ENCODE results near the gene TNFSF13.

TNFSF13 gene

GRCh38 chr17:7576432-7576937 is 17.9 kb downstream of the TNFSF13 start:
- DNase-seq, result no peak

- no peak for DNase-seq
Observed at GRCh38 chr17:7577327-7578199, 19.0 kb downstream of the TNFSF13 start.

- DNase-seq, result no peak
Observed at GRCh38 chr17:7579001-7579833, 20.7 kb downstream of the TNFSF13 start, which contains the start of gene CD68. Gene CD68, plus strand, starts transcription at chr17:7579638. Its CDS starts 40 bp downstream, at chr17:7579678.

DNA sequence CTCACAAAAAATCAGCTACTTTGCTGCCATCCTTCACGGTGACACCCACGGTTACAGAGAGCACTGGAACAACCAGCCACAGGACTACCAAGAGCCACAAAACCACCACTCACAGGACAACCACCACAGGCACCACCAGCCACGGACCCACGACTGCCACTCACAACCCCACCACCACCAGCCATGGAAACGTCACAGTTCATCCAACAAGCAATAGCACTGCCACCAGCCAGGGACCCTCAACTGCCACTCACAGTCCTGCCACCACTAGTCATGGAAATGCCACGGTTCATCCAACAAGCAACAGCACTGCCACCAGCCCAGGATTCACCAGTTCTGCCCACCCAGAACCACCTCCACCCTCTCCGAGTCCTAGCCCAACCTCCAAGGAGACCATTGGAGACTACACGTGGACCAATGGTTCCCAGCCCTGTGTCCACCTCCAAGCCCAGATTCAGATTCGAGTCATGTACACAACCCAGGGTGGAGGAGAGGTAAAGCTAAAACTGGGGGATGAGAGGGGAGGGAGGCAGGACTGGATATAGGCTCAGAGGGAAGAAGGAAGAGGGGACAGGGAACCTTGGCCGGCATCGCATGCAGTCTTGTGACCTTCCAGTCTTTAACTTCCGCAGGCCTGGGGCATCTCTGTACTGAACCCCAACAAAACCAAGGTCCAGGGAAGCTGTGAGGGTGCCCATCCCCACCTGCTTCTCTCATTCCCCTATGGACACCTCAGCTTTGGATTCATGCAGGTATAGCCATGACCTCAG is 21.5 kb downstream of the TNFSF13 start:
- no peak for DNase-seq

DNA sequence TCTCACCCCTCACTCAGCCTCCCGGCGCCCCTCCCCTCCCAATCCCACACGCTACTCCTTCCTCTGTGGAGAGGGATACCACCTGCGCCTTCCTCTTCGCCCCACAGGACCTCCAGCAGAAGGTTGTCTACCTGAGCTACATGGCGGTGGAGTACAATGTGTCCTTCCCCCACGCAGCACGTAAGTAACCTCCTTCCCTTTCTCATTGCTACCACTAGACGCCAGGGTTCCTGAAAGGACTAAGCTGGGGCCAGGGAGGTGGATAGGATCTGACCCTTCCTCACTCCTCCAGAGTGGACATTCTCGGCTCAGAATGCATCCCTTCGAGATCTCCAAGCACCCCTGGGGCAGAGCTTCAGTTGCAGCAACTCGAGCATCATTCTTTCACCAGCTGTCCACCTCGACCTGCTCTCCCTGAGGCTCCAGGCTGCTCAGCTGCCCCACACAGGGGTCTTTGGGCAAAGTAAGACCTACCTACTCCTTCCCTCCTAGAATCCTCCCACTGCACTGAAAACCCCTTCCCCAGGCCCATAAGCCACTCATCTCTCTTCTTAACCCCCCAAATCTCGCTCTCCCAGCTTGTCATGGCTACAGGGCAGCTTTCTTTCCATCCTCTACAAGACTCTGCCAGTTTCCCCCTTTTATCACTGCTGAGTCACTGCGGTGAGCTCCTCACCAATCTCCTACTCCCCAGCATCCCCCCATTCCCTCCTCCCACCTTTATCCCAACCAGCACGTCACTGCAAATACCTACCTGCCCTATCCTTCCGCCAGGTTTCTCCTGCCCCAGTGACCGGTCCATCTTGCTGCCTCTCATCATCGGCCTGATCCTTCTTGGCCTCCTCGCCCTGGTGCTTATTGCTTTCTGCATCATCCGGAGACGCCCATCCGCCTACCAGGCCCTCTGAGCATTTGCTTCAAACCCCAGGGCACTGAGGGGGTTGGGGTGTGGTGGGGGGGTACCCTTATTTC is 22.3 kb downstream of the TNFSF13 start:
- DNase-seq, result no peak

DNA sequence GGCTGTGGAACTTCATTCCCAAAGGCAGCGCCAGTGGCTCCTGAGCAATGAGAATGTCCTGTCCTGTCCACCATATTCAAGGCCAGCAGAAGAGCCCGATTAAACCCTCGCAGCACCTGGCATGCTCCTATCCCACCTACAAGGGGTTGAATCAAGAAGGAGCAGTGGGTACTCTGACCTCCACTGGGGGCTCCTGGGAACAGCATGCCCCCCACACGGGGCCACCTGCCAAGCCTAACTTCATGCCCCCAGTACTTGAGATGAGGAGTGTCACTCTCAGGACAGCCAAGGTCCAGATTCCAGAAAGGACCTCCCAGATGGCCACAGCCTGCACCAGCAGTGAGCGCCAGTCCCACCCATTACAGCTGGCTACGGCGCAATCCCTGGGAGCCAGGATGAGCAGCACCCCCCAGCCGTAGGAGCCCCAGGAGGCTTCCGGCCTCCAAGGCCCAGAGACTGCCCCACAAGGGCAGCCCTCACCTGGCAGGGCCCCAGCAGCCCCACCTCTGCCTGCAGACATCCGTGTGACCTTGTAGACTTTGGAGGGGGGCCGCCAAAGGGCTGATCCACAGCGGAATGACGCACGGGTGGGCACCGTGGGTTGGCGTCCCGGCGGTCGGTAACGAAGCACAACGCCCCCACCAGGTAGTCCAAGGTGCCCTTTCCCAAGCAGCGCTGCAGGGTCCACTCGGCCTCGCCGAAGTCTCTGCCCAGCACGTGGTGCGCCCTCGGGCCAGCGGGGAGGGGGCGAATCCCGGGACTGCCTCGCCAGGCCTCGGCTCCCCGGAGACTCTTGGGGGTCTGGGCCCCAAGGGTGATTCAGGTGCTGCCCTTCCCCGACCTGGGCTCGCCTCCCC is 24.1 kb downstream of the TNFSF13 start:
- no peak for DNase-seq

DNA sequence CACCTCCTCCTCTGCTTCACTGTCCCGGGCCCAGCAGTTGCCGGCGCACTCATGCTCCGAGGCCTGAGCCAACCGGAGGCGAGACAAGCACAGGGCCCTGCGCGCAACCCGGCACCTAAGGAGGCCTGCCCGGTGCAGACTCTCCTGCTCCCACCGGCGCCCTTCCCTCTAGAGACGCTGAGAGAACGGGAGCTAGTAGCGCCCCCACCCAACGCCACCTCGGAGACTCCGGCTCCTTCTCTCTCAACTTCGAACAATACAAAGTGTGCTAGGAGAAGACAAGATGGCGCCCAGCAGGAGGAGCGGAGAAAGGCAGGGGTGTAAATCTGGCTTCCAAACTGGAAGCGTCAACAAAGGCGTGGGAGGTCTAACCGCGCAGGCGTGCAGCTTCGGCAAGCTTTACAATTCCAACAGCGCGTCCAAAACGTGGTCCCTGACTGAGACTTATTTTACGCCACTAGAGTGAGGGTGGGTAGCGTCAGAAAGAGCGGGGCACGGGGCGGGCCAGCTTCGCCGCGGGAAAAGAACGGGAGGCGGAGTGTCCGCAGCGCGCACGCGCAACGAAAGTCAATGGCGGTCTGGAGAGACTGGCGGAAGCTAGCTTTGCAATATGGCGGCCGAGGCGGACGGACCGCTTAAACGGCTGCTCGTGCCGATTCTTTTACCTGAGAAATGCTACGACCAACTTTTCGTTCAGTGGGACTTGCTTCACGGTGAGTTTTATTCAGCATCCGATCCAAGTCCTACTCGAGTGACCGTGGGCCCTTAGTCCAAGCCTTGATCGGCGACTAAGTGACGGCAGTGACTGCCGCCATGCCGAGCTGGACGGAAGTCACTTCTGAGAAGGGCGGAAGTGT is 24.9 kb downstream of the TNFSF13 start, which contains the start of gene MPDU1:
Gene MPDU1 (plus strand): TSS at position 600 of the 857 bp plus-strand sequence. CDS start 11 bp downstream, at position 611.
- peak; percentile 91 for DNase-seq

- DNase-seq, result no peak
Observed at GRCh38 chr17:7586673-7587419, 28.3 kb downstream of the TNFSF13 start.

DNA sequence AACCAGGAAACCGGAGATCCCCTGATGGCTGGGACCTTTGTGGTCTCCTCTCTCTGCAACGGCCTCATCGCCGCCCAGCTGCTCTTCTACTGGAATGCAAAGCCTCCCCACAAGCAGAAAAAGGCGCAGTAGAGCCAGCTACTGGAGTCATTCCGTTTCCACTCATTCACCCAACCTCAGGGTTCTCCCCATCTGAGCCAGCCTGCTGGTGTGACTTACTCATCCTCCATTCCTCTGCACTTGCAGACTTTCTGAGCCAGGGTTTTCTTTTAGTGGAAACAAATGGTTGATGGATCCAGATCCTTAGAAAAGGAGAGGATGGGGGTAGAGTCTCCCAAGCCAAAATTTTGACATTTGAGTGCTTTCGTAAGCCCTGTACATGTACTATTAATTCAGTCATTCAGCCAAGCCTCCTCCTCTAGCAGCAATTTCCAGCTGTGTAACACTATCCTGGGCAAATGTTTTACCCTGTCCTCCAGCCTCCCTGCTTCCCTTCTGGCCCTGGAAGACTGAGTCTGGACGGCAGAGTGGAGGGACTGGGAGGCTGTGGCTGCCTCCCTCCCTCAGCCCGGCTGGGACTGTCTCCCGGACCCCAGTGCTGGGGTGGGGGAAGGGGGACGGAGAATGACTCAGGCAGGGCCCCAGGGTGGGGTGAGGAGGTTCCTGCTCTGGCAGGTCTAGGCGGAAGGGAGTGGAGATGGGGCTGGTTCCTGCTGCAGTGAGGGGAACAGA is 29.0 kb downstream of the TNFSF13 start:
- no peak for DNase-seq

- DNase-seq, result no peak
Observed at GRCh38 chr17:7588553-7589203, 30.1 kb downstream of the TNFSF13 start.

GRCh38 chr17:7589204-7589868 is 30.8 kb downstream of the TNFSF13 start:
- no peak for DNase-seq

GRCh38 chr17:7589891-7590691 is 31.5 kb downstream of the TNFSF13 start, which contains the start of gene SOX15:
Gene SOX15, minus strand, starts transcription at chr17:7590094. Its CDS starts 418 bp downstream, at chr17:7589676.
- DNase-seq, result no peak

DNA sequence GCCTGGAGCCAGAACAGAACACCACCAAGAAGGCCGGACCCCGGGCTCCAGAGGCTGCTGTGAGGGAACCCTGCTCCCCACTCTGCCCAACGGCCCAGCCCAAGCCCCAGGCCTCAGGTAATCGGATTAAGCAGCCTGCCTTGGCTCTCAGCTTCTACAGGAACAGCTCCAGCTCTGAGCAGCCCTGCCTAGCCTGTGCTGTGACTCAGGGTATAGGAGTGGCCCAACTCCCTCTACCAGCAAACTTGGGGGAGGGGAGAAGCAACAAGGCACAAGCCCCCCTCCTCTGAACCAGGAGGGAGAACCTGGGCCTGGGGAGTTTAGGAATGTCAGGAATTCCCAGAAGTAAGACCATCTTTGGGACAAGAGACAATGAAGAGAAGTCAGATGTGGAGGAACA is 32.2 kb downstream of the TNFSF13 start:
- DNase-seq, result no peak

DNA sequence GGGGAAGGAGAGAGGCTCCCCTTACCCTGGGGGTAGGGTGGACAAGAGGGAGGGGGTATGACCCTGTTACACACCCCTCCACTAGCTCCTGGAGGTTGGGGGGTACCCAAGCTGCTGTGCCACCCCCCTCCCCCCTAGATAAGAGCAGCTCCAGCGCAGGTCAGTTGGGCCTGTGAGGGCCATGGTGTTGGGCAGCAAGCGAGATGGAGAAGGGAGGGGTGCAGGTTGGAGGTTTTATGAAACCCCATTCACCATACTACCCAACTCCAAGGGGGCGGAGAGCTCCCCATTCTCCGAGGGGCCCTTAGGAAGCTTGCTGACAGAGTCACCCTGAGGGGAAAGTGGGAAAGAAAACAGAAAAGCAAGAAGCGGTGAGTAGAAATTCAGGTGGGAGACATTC is 33.0 kb downstream of the TNFSF13 start:
- DNase-seq, result no peak

DNA sequence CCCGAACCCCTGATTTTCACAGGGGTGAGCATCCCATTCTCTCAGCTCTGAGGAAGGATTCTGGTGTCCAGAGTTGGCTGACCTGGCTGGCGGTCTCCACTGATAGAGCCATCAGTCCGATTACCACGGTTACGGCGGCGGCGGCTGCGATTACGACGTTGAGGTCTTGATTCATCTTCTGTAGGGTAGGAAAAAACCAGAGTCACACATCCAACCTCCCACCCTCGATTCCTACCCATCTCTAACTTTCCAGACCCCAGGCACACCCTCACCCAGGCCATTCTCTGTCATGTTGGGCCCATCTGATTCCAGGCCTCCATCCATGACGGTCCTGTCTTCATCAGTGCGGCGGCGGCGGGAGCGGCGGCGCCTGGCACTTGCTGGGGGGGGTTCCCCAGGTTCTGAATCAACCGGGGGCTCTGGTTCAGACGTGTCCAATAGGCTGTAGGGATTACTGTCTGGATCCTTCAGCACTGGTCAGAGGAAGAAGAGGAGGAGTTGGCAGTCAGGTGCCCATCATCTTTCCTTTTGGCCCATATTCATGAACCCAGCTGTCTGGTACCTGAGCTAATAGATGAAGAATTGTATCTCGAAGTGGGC is 34.0 kb downstream of the TNFSF13 start:
- DNase-seq, result no peak

Measured in NCI-H2029 treated with DMSO at 0.1 percent for 48 hours (cell line).